Measurements from ENCODE around the gene WWP2.
"Not testable (repeated sequence)": the region's sequence is repeated elsewhere in the genome, so short reads cannot be mapped to it uniquely, and the experiment has no call there.

Gene WWP2

GRCh38 chr16:69793526-69793925, 31.4 kb downstream of the WWP2 start:
- no peak for DNase-seq (ENCODE audit: low read depth in 1 of 2, low spot score in 1 of 2)

- DNase-seq (ENCODE audit: low read depth in 1 of 2, low spot score in 1 of 2) = no peak
Measured at GRCh38 chr16:69794486-69794885, 32.4 kb downstream of the WWP2 start.

- no peak for DNase-seq (ENCODE audit: low read depth in 1 of 2, low spot score in 1 of 2)
Measured at GRCh38 chr16:69796285-69797118, 34.4 kb downstream of the WWP2 start.

- no peak for DNase-seq (ENCODE audit: low read depth in 1 of 2, low spot score in 1 of 2)
Measured at GRCh38 chr16:69798466-69798865, 36.3 kb downstream of the WWP2 start.

- no peak for DNase-seq (ENCODE audit: low read depth in 1 of 2, low spot score in 1 of 2)
Measured at GRCh38 chr16:69799611-69800031, 37.5 kb downstream of the WWP2 start.

- DNase-seq (ENCODE audit: low read depth in 1 of 2, low spot score in 1 of 2) = no peak
Measured at GRCh38 chr16:69804297-69804696, 42.2 kb downstream of the WWP2 start.

- DNase-seq (ENCODE audit: low read depth in 1 of 2, low spot score in 1 of 2) = not testable (repeated sequence)
Measured at GRCh38 chr16:69806776-69807175, 44.6 kb downstream of the WWP2 start.

GRCh38 chr16:69812688-69813014, 50.5 kb downstream of the WWP2 start:
- DNase-seq (ENCODE audit: low read depth in 1 of 2, low spot score in 1 of 2) = no peak

- DNase-seq (ENCODE audit: low read depth in 1 of 2, low spot score in 1 of 2) = no peak
Measured at GRCh38 chr16:69814078-69814477, 51.9 kb downstream of the WWP2 start.

GRCh38 chr16:69814561-69814960, 52.4 kb downstream of the WWP2 start:
- no peak for DNase-seq (ENCODE audit: low read depth in 1 of 2, low spot score in 1 of 2)

GRCh38 chr16:69815216-69815883, 53.2 kb downstream of the WWP2 start:
- not testable (repeated sequence) for DNase-seq (ENCODE audit: low read depth in 1 of 2, low spot score in 1 of 2)

GRCh38 chr16:69816996-69817395, 54.9 kb downstream of the WWP2 start:
- no peak for DNase-seq (ENCODE audit: low read depth in 1 of 2, low spot score in 1 of 2)

GRCh38 chr16:69818891-69819545, 56.9 kb downstream of the WWP2 start:
- no peak for DNase-seq (ENCODE audit: low read depth in 1 of 2, low spot score in 1 of 2)

- DNase-seq (ENCODE audit: low read depth in 1 of 2, low spot score in 1 of 2) = no peak
Measured at GRCh38 chr16:69820926-69821541, 58.9 kb downstream of the WWP2 start.

- DNase-seq (ENCODE audit: low read depth in 1 of 2, low spot score in 1 of 2) = no peak
Measured at GRCh38 chr16:69821844-69822173, 59.7 kb downstream of the WWP2 start.

- DNase-seq (ENCODE audit: low read depth in 1 of 2, low spot score in 1 of 2) = no peak
Measured at GRCh38 chr16:69822174-69822935, 60.2 kb downstream of the WWP2 start.

- no peak for DNase-seq (ENCODE audit: low read depth in 1 of 2, low spot score in 1 of 2)
Measured at GRCh38 chr16:69823831-69824563, 61.9 kb downstream of the WWP2 start.

GRCh38 chr16:69824564-69825142, 62.5 kb downstream of the WWP2 start:
- DNase-seq (ENCODE audit: low read depth in 1 of 2, low spot score in 1 of 2) = not testable (repeated sequence)

GRCh38 chr16:69827524-69827923, 65.4 kb downstream of the WWP2 start:
- DNase-seq (ENCODE audit: low read depth in 1 of 2, low spot score in 1 of 2) = no peak

GRCh38 chr16:69829338-69829737, 67.2 kb downstream of the WWP2 start:
- DNase-seq (ENCODE audit: low read depth in 1 of 2, low spot score in 1 of 2) = no peak
